H9 (cell line): Measurements from ENCODE around the gene FAM124A. TPM values are rescaled to one million over a fixed set of nuclear protein-coding genes. Genes with fewer than 3 reads are reported as not detected.

Experiments
- DNase-seq: peaks from one replicate; pipeline ENCODE4 v3.0.0-alpha.2; 2017
- H2AFZ ChIP-seq: one replicate; pipeline ENCODE4 v1.6.1; 2013; ENCODE audit warnings: mild to moderate bottlenecking, low read length, control low read depth, moderate library complexity
- H2AK5ac ChIP-seq: 2 replicates; pipeline ENCODE4 v1.6.1; 2013; ENCODE audit warnings: low read length, control low read depth, mixed read lengths; ENCODE audit not compliant: insufficient read length
- H2BK120ac ChIP-seq: one replicate; pipeline ENCODE4 v1.6.1; 2013; ENCODE audit warnings: low read depth, mild to moderate bottlenecking, low read length, control low read depth, inconsistent platforms; ENCODE audit not compliant: poor library complexity, severe bottlenecking
- H2BK12ac ChIP-seq: 2 replicates; pipeline ENCODE4 v1.6.1; 2013; ENCODE audit warnings: low read length, control low read depth, mixed read lengths, low read depth; ENCODE audit not compliant: insufficient read length
- H2BK15ac ChIP-seq: 2 replicates; pipeline ENCODE4 v1.6.1; 2013; ENCODE audit warnings: low read depth, low read length, control low read depth
- H2BK20ac ChIP-seq: one replicate; pipeline ENCODE4 v1.6.1; 2013; ENCODE audit warnings: low read depth, mild to moderate bottlenecking, low read length, control low read depth, inconsistent platforms; ENCODE audit not compliant: poor library complexity, severe bottlenecking
- H2BK5ac ChIP-seq: 2 replicates; pipeline ENCODE4 v1.6.1; 2013; ENCODE audit warnings: low read length, control low read depth, mixed read lengths; ENCODE audit not compliant: insufficient read length
- H3K14ac ChIP-seq: 2 replicates; pipeline ENCODE4 v1.6.1; 2013; ENCODE audit warnings: low read length, control low read depth; ENCODE audit not compliant: insufficient read depth
- H3K18ac ChIP-seq: 2 replicates; pipeline ENCODE4 v1.6.1; 2013; ENCODE audit warnings: low read depth, mild to moderate bottlenecking, mixed read lengths, low read length, control low read depth; ENCODE audit not compliant: insufficient read length
- H3K23ac ChIP-seq: 2 replicates; pipeline ENCODE4 v1.6.1; 2013; ENCODE audit warnings: low read length, control low read depth, mixed read lengths, low read depth; ENCODE audit not compliant: insufficient read length
- H3K23me2 ChIP-seq: 2 replicates; pipeline ENCODE4 v1.6.1; 2013; ENCODE audit warnings: low read depth, mild to moderate bottlenecking, mixed read lengths, low read length, control low read depth; ENCODE audit not compliant: insufficient read length, poor library complexity, severe bottlenecking
- H3K27ac ChIP-seq: 2 replicates; pipeline ENCODE4 v1.5.1; 2013; ENCODE audit warnings: low read length, control low read depth, mixed read lengths, low read depth; ENCODE audit not compliant: insufficient read length
- H3K27me3 ChIP-seq: 2 replicates; pipeline ENCODE4 v1.6.1; 2013; ENCODE audit warnings: low read length, control low read depth, inconsistent platforms; ENCODE audit not compliant: insufficient read depth
- H3K4ac ChIP-seq: 2 replicates; pipeline ENCODE4 v1.6.1; 2013; ENCODE audit warnings: low read depth, mild to moderate bottlenecking, control low read depth, inconsistent platforms, low read length, moderate library complexity
- H3K4me1 ChIP-seq: 2 replicates; pipeline ENCODE4 v1.6.1; 2013; ENCODE audit warnings: low read length, control low read depth, inconsistent platforms; ENCODE audit not compliant: insufficient read depth
- H3K4me2 ChIP-seq: 2 replicates; pipeline ENCODE4 v1.6.1; 2013; ENCODE audit warnings: low read length, control low read depth, mixed read lengths; ENCODE audit not compliant: insufficient read length, insufficient read depth
- H3K56ac ChIP-seq: 2 replicates; pipeline ENCODE4 v1.6.1; 2013; ENCODE audit warnings: low read depth, mild to moderate bottlenecking, mixed read lengths, low read length, control low read depth; ENCODE audit not compliant: insufficient read length
- H3K79me1 ChIP-seq: 2 replicates; pipeline ENCODE4 v1.6.1; 2013; ENCODE audit warnings: low read depth, mild to moderate bottlenecking, moderate library complexity, low read length, control low read depth, inconsistent platforms; ENCODE audit not compliant: insufficient read depth, poor library complexity, severe bottlenecking
- H3K79me2 ChIP-seq: 2 replicates; pipeline ENCODE4 v1.6.1; 2013; ENCODE audit warnings: low read length, control low read depth, inconsistent platforms; ENCODE audit not compliant: insufficient read depth
- H3K9ac ChIP-seq: 2 replicates; pipeline ENCODE4 v1.6.1; 2013; ENCODE audit warnings: low read length, control low read depth, mixed read lengths; ENCODE audit not compliant: insufficient read length; ENCODE audit errors: extremely low read depth
- H3K9me3 ChIP-seq: one replicate; pipeline ENCODE4 v1.6.1; 2013; ENCODE audit warnings: low read depth, low read length, inconsistent platforms; ENCODE audit not compliant: control insufficient read depth
- H3T11ph ChIP-seq: one replicate; pipeline ENCODE4 v1.6.1; 2013; ENCODE audit warnings: mild to moderate bottlenecking, low read length, control low read depth, inconsistent platforms
- H4K20me1 ChIP-seq: one replicate; pipeline ENCODE4 v1.6.1; 2013; ENCODE audit not compliant: control insufficient read depth, insufficient read length, insufficient read depth
- H4K5ac ChIP-seq: 2 replicates; pipeline ENCODE4 v1.6.1; 2013; ENCODE audit warnings: low read depth, mild to moderate bottlenecking, mixed read lengths, low read length, control low read depth; ENCODE audit not compliant: insufficient read length
- H4K8ac ChIP-seq: replicated peaks from 2 replicates; pipeline ENCODE4 v1.6.1; 2013; ENCODE audit warnings: low read length, control low read depth, mixed read lengths, low read depth; ENCODE audit not compliant: insufficient read length
- H4K91ac ChIP-seq: 2 replicates; pipeline ENCODE4 v1.6.1; 2013; ENCODE audit warnings: low read depth, mild to moderate bottlenecking, moderate library complexity, mixed read lengths, low read length, control low read depth; ENCODE audit not compliant: insufficient read length
- H3K27ac Mint-ChIP-seq, 3 experiments: 2 replicates in 2 of 3; 3 replicates in 1 of 3; pipeline ENCODE4 v1.8.0; 2020 to 2021; ENCODE audit warnings: mixed read lengths in 3 of 3, mild to moderate bottlenecking in 1 of 3, moderate library complexity in 1 of 3
- H3K27me3 Mint-ChIP-seq: 2 replicates; pipeline ENCODE4 v1.8.0; 2021; ENCODE audit warnings: low read depth, mild to moderate bottlenecking, moderate library complexity, mixed read lengths
- H3K36me3 Mint-ChIP-seq, 3 experiments: 2 replicates in 2 of 3; 3 replicates in 1 of 3; pipeline ENCODE4 v1.8.0; 2020 to 2021; ENCODE audit warnings: low read depth in 3 of 3, mixed read lengths in 3 of 3; ENCODE audit not compliant: insufficient read depth in 1 of 3
- H3K4me1 Mint-ChIP-seq, 2 experiments: 2 replicates each; pipeline ENCODE4 v1.8.0; 2020; ENCODE audit warnings: mixed read lengths in 2 of 2
- H3K4me3 Mint-ChIP-seq, 2 experiments: 2 replicates in 1 of 2; 3 replicates in 1 of 2; pipeline ENCODE4 v1.8.0; 2020 to 2021; ENCODE audit warnings: mild to moderate bottlenecking in 2 of 2, mixed read lengths in 2 of 2, moderate library complexity in 1 of 2
- H3K9me3 Mint-ChIP-seq, 2 experiments: 2 replicates in 1 of 2; 3 replicates in 1 of 2; pipeline ENCODE4 v1.8.0; 2020; ENCODE audit warnings: mild to moderate bottlenecking in 2 of 2, mixed read lengths in 2 of 2, moderate library complexity in 1 of 2
- WGBS: extraction: QIAGEN DNeasy Blood & Tissue Kit; methylation state at CpG from one replicate; pipeline ENCODE4 v1.1.7; 2013; ENCODE audit warnings: missing lambda C conversion rate, low lambda C conversion rate, mixed read lengths; ENCODE audit not compliant: insufficient read length; ENCODE audit errors: extremely low coverage; 5-methylcytosine and 5-hydroxymethylcytosine counted together
- total RNA-seq: library from RNA; stranded (reverse); gene quantifications from 2 replicates; pipeline ENCODE4 v1.2.1, GENCODE V29; 2021
- TF ChIP-seq, protein P1 (sequence below): fragments of 200-600 bp; sonication (generic); conservative IDR thresholded peaks from 3 replicates; pipeline ENCODE4 v1.8.0; 2021; ENCODE audit warnings: antibody characterized with exemption, mild to moderate bottlenecking

The FAM124A gene
- total RNA-seq, 1 experiment from 2014 or later = 41.9 TPM

DNA sequence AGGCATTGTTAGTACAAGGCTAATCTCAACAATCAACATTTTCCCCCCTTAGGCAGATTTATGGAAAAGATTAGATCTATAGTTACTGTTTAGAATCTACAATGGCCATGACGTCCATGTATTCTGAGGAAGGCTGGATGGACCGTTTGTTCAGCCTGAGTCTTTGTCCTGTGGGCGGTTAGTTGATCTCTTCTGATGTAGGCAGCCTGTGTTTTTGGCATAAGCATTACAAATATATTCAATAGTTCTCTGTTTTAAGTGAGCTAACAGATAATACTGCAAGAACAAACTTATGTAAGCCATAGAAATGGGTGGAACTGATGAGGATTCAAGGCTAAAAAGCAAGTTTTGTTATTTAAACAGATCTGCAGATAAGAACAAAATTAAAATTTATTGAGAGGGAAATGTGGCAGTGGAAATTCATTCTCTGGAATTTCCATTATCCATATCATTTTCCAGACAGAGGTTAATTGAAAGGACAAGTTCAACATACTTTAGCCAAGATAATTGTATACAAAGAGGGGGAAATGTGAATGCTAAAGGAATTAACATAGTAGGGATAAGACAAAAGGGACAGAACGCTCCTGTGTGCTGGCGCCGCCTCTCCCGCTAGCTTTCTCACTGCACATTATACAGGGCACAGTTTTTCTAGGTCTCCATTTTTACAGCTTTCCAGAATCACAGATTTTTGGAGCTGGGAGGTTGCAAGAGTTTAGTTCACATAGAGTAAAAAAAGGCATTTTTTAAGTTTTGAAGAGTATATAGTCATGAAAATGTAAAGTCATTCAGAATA is 48.6 kb downstream of the FAM124A start:
- WGBS = no CpG with 5 or more reads among the region's 7 CpGs
- no peak overlapping the region for H3K23ac ChIP-seq

More for the DNA sequence above, 48.6 kb downstream of the FAM124A start:
- H3K18ac ChIP-seq = no peak overlapping the region
- no peak overlapping the region for H2BK15ac ChIP-seq
- no peak overlapping the region for H3T11ph ChIP-seq
- peak overlapping the region in 1 of 3 experiments; percentile 69; a peak in 1 of 7 replicates for H3K27ac Mint-ChIP-seq
- no peak overlapping the region for H2AK5ac ChIP-seq
- no peaks in the 10 kb centered on the region for H3K79me2 ChIP-seq
- H2AFZ ChIP-seq = no peak overlapping the region
- no peak overlapping the region for H4K91ac ChIP-seq
- H2BK120ac ChIP-seq = no peak overlapping the region
- H3K14ac ChIP-seq = no peak overlapping the region
- H3K9ac ChIP-seq = no peak overlapping the region
- no peak overlapping the region for H2BK20ac ChIP-seq
- peaks cover 35 to 40% of the 10 kb centered on the region in 2 experiments for H3K4me1 Mint-ChIP-seq
- no peaks in the 10 kb centered on the region for H3K27me3 Mint-ChIP-seq
- no peaks in the 10 kb centered on the region for H3K23me2 ChIP-seq
- no peaks in the 10 kb centered on the region for H3K9me3 ChIP-seq
- H4K8ac ChIP-seq = no peak overlapping the region
- H3K4me1 ChIP-seq = peaks cover 12% of the 10 kb centered on the region; the same call in 1 of the 2 replicates
- no peak overlapping the region for H3K4ac ChIP-seq
- no peak overlapping the region for H3K27ac ChIP-seq
- no peak overlapping the region for H2BK12ac ChIP-seq
- peaks cover 5% of the 10 kb centered on the region for H3K79me1 ChIP-seq
- no peaks in the 10 kb centered on the region for H3K9me3 Mint-ChIP-seq
- H3K36me3 Mint-ChIP-seq = peaks cover 2 to 21% (median 12%) of the 10 kb centered on the region in 3 experiments; a peak in 6 of 7 replicates
- H3K56ac ChIP-seq = no peak overlapping the region
- H4K5ac ChIP-seq = no peak overlapping the region
- no peak overlapping the region for H3K4me2 ChIP-seq
- DNase-seq = peak; percentile 13
- H2BK5ac ChIP-seq = no peak overlapping the region
- H3K27me3 ChIP-seq = no peaks in the 10 kb centered on the region
- no peaks in the 10 kb centered on the region for H4K20me1 ChIP-seq
- TF ChIP-seq, protein P1, sequence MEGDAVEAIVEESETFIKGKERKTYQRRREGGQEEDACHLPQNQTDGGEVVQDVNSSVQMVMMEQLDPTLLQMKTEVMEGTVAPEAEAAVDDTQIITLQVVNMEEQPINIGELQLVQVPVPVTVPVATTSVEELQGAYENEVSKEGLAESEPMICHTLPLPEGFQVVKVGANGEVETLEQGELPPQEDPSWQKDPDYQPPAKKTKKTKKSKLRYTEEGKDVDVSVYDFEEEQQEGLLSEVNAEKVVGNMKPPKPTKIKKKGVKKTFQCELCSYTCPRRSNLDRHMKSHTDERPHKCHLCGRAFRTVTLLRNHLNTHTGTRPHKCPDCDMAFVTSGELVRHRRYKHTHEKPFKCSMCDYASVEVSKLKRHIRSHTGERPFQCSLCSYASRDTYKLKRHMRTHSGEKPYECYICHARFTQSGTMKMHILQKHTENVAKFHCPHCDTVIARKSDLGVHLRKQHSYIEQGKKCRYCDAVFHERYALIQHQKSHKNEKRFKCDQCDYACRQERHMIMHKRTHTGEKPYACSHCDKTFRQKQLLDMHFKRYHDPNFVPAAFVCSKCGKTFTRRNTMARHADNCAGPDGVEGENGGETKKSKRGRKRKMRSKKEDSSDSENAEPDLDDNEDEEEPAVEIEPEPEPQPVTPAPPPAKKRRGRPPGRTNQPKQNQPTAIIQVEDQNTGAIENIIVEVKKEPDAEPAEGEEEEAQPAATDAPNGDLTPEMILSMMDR = no peak
- H3K4me3 Mint-ChIP-seq = no peak overlapping the region
